Measurements from ENCODE around the gene DPEP2. TPM values are rescaled to one million over a fixed set of nuclear protein-coding genes. Genes with fewer than 3 reads are reported as not detected.

The DPEP2 gene
- total and polyA plus RNA-seq, 10 of the 15 experiments (the other 5 are each of a cell fraction or from before 2014, with no cell fraction given), result 0.04 to 4.0 (median 2.1) TPM

DNA sequence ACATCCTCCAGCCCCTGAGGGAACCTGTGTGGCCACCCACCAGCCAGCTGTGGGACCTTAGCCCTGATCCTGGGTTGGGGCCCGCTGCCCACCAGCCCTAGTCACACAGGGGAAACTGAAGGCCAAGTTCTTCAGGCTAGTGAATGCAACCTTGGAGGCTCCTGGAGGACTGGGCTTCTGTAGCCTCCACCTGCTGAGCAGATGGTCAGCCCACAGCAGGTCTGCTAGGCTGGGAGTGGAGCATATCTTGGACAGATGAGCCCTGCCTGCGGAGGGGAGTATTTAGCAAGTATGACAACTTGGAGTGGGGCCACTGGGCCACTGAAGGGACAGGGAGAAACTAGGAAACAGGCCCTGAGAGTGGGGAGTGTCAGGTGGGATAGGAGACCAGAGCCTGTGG is 23.1 kb downstream of the DPEP2 start:
- H3K9ac ChIP-seq (ENCODE audit: control insufficient read depth, insufficient read depth, low read length), result no peak overlapping the region

GRCh38 chr16:67975321-67976105 is 23.8 kb downstream of the DPEP2 start:
- FAIRE-seq (peak; percentile 76), DNase-seq (ENCODE audit: low read depth, low spot score) (no peak), ATAC-seq (peak; percentile 73)
- H3K36me3 ChIP-seq (ENCODE audit: control insufficient read depth in 2 of 2, insufficient read depth in 2 of 2, low read length in 1 of 2), result no peaks in the 10 kb centered on the region
- H3K79me2 ChIP-seq (ENCODE audit: control insufficient read depth, insufficient read depth, low read length), result no peaks in the 10 kb centered on the region
- H3K9me3 ChIP-seq (replicated peaks; ENCODE audit: control insufficient read depth, insufficient read depth, low read length), result no peaks in the 10 kb centered on the region
- peaks cover 22% of the 10 kb centered on the region for H3K4me1 ChIP-seq (ENCODE audit: control insufficient read depth, insufficient read depth, low read length)
- intact Hi-C loops (cut with micrococcal nuclease; ENCODE audit: unreplicated experiment), result no loop called here
- WGBS (ENCODE audit: insufficient coverage, insufficient replicate concordance, low lambda C conversion rate, missing lambda C conversion rate), result 13% methylated on average over 14 of the region's 14 CpGs
- SMC1A ChIA-PET (ENCODE audit: uncharacterized antibody, unreplicated experiment), result interaction anchor here (0.8 to 1.4 kb wide), 2 partner anchors 8 to 11 kb away, joined by 4 to 7 read pairs; no protein-coding TSS in a partner anchor
- H4K20me1 ChIP-seq (ENCODE audit: control insufficient read depth, insufficient read depth), result no peaks in the 10 kb centered on the region
- H3K4me2 ChIP-seq (ENCODE audit: control insufficient read depth, insufficient read depth), result peak overlapping the region; percentile 63
- RAD21 ChIA-PET (ENCODE audit: unreplicated experiment), result no interaction called here
- POLR2A ChIA-PET, result interaction anchor here (0.6 to 1.6 kb wide), 3 partner anchors 8 to 40 kb away, joined by 4 to 5 read pairs (median 4); no protein-coding TSS in a partner anchor
- peak overlapping the region; percentile 35; the same call in 1 of the 2 replicates for H2AFZ ChIP-seq (ENCODE audit: control insufficient read depth, low read depth, low read length)
- no TSS peak for BruUV-seq (replicated peaks)
- H3K27ac ChIP-seq (ENCODE audit: control insufficient read depth, insufficient read depth), result peak overlapping the region; percentile 13; the same call in 1 of the 2 replicates
- CTCF ChIA-PET, result interaction anchor here (0.6 to 1.1 kb wide), 4 partner anchors 8 to 65 kb away, joined by 3 to 4 read pairs (median 4); no protein-coding TSS in a partner anchor
- H3K4me3 ChIP-seq, result no peak overlapping the region
- H3K27me3 ChIP-seq (replicated peaks in 1 of 2; ENCODE audit: control insufficient read depth in 2 of 2, insufficient read depth in 2 of 2, low read length in 1 of 2), result no peaks in the 10 kb centered on the region; a peak in 1 of 4 replicates
- in situ Hi-C loops (cut with MboI), result no loop called here
- 0 out of 2 replicates have a peak overlapping the region, but pooled peaks have one; percentile 10 for H3K9ac ChIP-seq (ENCODE audit: control insufficient read depth, insufficient read depth, low read length)
- TF ChIP-seq PML (IDR thresholded peaks at IDR 0.05; ENCODE audit: low read length) (0 out of 2 replicates have a peak, but pooled peaks have one; percentile 28), PAX5 (IDR thresholded peaks at IDR 0.05; ENCODE audit: borderline replicate concordance, low read depth, low read length) (peak; percentile 52; the same call in 1 of the 2 replicates), CBFB (IDR thresholded peaks at IDR 0.05; ENCODE audit: low read depth) (peak; percentile 68; the same call in 1 of the 2 replicates), JUNB (IDR thresholded peaks at IDR 0.05) (peak; percentile 45; the same call in 1 of the 2 replicates), IRF4 (IDR thresholded peaks at IDR 0.05; ENCODE audit: low read depth, low read length) (peak; percentile 68; the same call in 1 of the 2 replicates), EGR1 (IDR thresholded peaks at IDR 0.05; ENCODE audit: borderline replicate concordance in 1 of 2, low read depth in 2 of 2, low read length in 2 of 2) (peak in 1 of 2 experiments; percentile 65; a peak in 1 of 3 replicates), NFYB (IDR thresholded peaks at IDR 0.05; ENCODE audit: insufficient read depth, low read depth, low read length) (peak; percentile 33; the same call in 1 of the 2 replicates), TCF12 (IDR thresholded peaks at IDR 0.05; ENCODE audit: low read depth, low read length) (peak; percentile 94), SP1 (IDR thresholded peaks at IDR 0.05; ENCODE audit: low read depth, low read length) (peak; percentile 24), CREM (IDR thresholded peaks at IDR 0.05; ENCODE audit: low read depth) (peak; percentile 58; the same call in 1 of the 2 replicates), ZBED1 (IDR thresholded peaks at IDR 0.05; ENCODE audit: borderline replicate concordance) (0 out of 2 replicates have a peak, but pooled peaks have one; percentile 30), SREBF1 (IDR thresholded peaks at IDR 0.05; ENCODE audit: low read length) (no peak), WRNIP1 (IDR thresholded peaks at IDR 0.05; ENCODE audit: borderline replicate concordance, low read depth, low read length) (no peak), SIN3A (IDR thresholded peaks at IDR 0.05; ENCODE audit: low read depth, low read length) (no peak), SPI1 (IDR thresholded peaks at IDR 0.05; ENCODE audit: borderline replicate concordance, insufficient read depth, low read depth, low read length) (0 out of 2 replicates have a peak, but pooled peaks have one; percentile 19)

More for the DNA sequence above, 23.1 kb downstream of the DPEP2 start:
- no peak for ATAC-seq
- TF ChIP-seq ZNF207 (IDR thresholded peaks at IDR 0.05; ENCODE audit: borderline replicate concordance) (no peak), DPF2 (IDR thresholded peaks at IDR 0.05) (no peak), NR2C2 (IDR thresholded peaks at IDR 0.05; ENCODE audit: borderline replicate concordance, control insufficient read depth, insufficient read length, low read depth) (peak; percentile 15), SMARCA5 (IDR thresholded peaks at IDR 0.05) (no peak), STAT1 (conservative IDR thresholded peaks at IDR 0.05) (no peak)
- no peak for DNase-seq (ENCODE audit: low read depth, low spot score)
- Histone ChIP-seq H3K27me3 (replicated peaks in 1 of 2; ENCODE audit: control insufficient read depth in 2 of 2, insufficient read depth in 2 of 2, low read length in 1 of 2) (no peaks in the 10 kb centered on the region; a peak in 1 of 4 replicates), H3K4me1 (ENCODE audit: control insufficient read depth, insufficient read depth, low read length) (peaks cover 22% of the 10 kb centered on the region), H2AFZ (ENCODE audit: control insufficient read depth, low read depth, low read length) (no peak overlapping the region), H3K79me2 (ENCODE audit: control insufficient read depth, insufficient read depth, low read length) (no peaks in the 10 kb centered on the region), H4K20me1 (ENCODE audit: control insufficient read depth, insufficient read depth) (no peaks in the 10 kb centered on the region), H3K9me3 (replicated peaks; ENCODE audit: control insufficient read depth, insufficient read depth, low read length) (no peaks in the 10 kb centered on the region), H3K4me2 (ENCODE audit: control insufficient read depth, insufficient read depth) (no peak overlapping the region; the same call in 1 of the 2 replicates), H3K27ac (ENCODE audit: control insufficient read depth, insufficient read depth) (no peak overlapping the region), H3K4me3 (no peak overlapping the region), H3K36me3 (ENCODE audit: control insufficient read depth in 2 of 2, insufficient read depth in 2 of 2, low read length in 1 of 2) (no peaks in the 10 kb centered on the region)
- 93% methylated on average over 2 of the region's 2 CpGs for WGBS (ENCODE audit: insufficient coverage, insufficient replicate concordance, low lambda C conversion rate, missing lambda C conversion rate)
- in situ Hi-C loops (cut with MboI) (no loop called here), intact Hi-C loops (cut with micrococcal nuclease; ENCODE audit: unreplicated experiment) (no loop called here)
- ChIA-PET CTCF (interaction anchor here (1.0 to 1.2 kb wide), 2 partner anchors 16 to 37 kb away, joined by 3 to 4 read pairs; no protein-coding TSS in a partner anchor), RAD21 (ENCODE audit: unreplicated experiment) (no interaction called here), SMC1A (ENCODE audit: uncharacterized antibody, unreplicated experiment) (interaction anchor here (1.4 kb wide), 1 partner anchor 11 kb away, joined by 7 read pairs; no protein-coding TSS in a partner anchor), POLR2A (interaction anchor here (1.6 kb wide), 1 partner anchor 11 kb away, joined by 5 read pairs; no protein-coding TSS in a partner anchor)
- no TSS peak for BruUV-seq (replicated peaks)
- no peak for FAIRE-seq

All from GM12878 (cell line).